Endothelial cell of umbilical vein (primary cell): ENCODE results near the gene PTPRH. TPM values are rescaled to one million over a fixed set of nuclear protein-coding genes. Genes with fewer than 3 reads are reported as not detected.

ENCODE experiments used
- BruUV-seq: library from RNA; stranded (reverse); fragments of 400-500 nt; replicated peaks from 2 replicates; lab custom pipeline; 2021; lab: Mats Ljungman, UMichigan
- CTCF ChIA-PET: fragments of 300-600, 350-600 bp; sonication (Branson Sonifier 250); formaldehyde crosslinking; loops from one replicate; lab custom pipeline; 2021; ENCODE audit warnings: antibody characterized with exemption, inconsistent platforms; lab: Charles Lee
- POLR2A ChIA-PET: fragments of 300-600, 350-600 bp; sonication (Branson Sonifier 250); formaldehyde crosslinking; loops from one replicate; lab custom pipeline; 2021; ENCODE audit warnings: antibody characterized with exemption, inconsistent platforms; lab: Charles Lee
- DNase-seq: peaks from one replicate; pipeline ENCODE4 v3.0.0-alpha.2; 2011; ENCODE audit warnings: low read depth, low spot score
- FAIRE-seq: peaks from 2 replicates; lab custom pipeline; 2011; peaks lifted over from hg19 to GRCh38; lab: Jason Lieb, UNC
- H2AFZ ChIP-seq: 2 replicates; pipeline ENCODE4 v1.6.0; 2012; ENCODE audit warnings: low read depth, low read length, control low read depth, inconsistent platforms
- H3K27ac ChIP-seq: 2 replicates; pipeline ENCODE4 v1.5.1; 2011; ENCODE audit warnings: low read depth, mild to moderate bottlenecking, control low read depth, low read length, moderate library complexity; ENCODE audit not compliant: insufficient read depth
- H3K27me3 ChIP-seq, 2 experiments: 2 replicates each; pipeline versions ENCODE4 v1.6.0 to v1.6.1; 2011; ENCODE audit warnings: low read length in 2 of 2, mixed read lengths in 1 of 2; ENCODE audit not compliant: control insufficient read depth in 2 of 2, insufficient read depth in 2 of 2
- H3K36me3 ChIP-seq, 2 experiments: 2 replicates in 1 of 2; 3 replicates in 1 of 2; pipeline ENCODE4 v1.5.1; 2011; ENCODE audit warnings: low read length in 2 of 2, mild to moderate bottlenecking in 1 of 2, moderate library complexity in 1 of 2; ENCODE audit not compliant: control insufficient read depth in 2 of 2, insufficient read depth in 2 of 2; ENCODE audit errors: extremely low read depth in 1 of 2
- H3K4me1 ChIP-seq: 3 replicates; pipeline ENCODE4 v1.5.1; 2011; ENCODE audit warnings: mild to moderate bottlenecking, low read length; ENCODE audit not compliant: control insufficient read depth, insufficient read depth; ENCODE audit errors: extremely low read depth
- H3K4me2 ChIP-seq: 2 replicates; pipeline ENCODE4 v1.6.1; 2011; ENCODE audit warnings: low read length, control low read depth, mixed read lengths; ENCODE audit not compliant: insufficient read depth
- H3K4me3 ChIP-seq, 3 experiments: fragments of 200-600 bp in 1 of 3; sonication (generic), shearing (Covaris generic) in 1 of 3; replicated peaks in 1 of 3; 2 replicates each; pipeline ENCODE4 v1.5.1; 2011 to 2016; ENCODE audit warnings: control low read depth in 3 of 3, low read length in 3 of 3, mild to moderate bottlenecking in 2 of 3, inconsistent platforms in 1 of 3, low read depth in 1 of 3, moderate library complexity in 1 of 3; ENCODE audit not compliant: insufficient read depth in 1 of 3
- H3K79me2 ChIP-seq: 2 replicates; pipeline ENCODE4 v1.6.0; 2012; ENCODE audit warnings: low read length, inconsistent platforms; ENCODE audit not compliant: control insufficient read depth, insufficient read depth
- H3K9ac ChIP-seq: replicated peaks from 2 replicates; pipeline ENCODE3; 2011; ENCODE audit warnings: low read length, control low read depth; ENCODE audit not compliant: insufficient read depth; ENCODE audit errors: extremely low read depth
- H3K9me1 ChIP-seq: replicated peaks from 3 replicates; pipeline ENCODE4 v1.6.0; 2011; ENCODE audit warnings: mild to moderate bottlenecking, low read length; ENCODE audit not compliant: control insufficient read depth, insufficient read depth; ENCODE audit errors: extremely low read depth
- H3K9me3 ChIP-seq: replicated peaks from 2 replicates; pipeline ENCODE4 v1.5.1; 2012; ENCODE audit warnings: low read length, inconsistent platforms; ENCODE audit not compliant: control insufficient read depth, insufficient read depth
- H4K20me1 ChIP-seq: replicated peaks from 2 replicates; pipeline ENCODE3; 2011; ENCODE audit warnings: mild to moderate bottlenecking, low read length; ENCODE audit not compliant: control insufficient read depth, insufficient read depth; ENCODE audit errors: extremely low read depth
- CTCF ChIP-seq, 2 donors: IDR thresholded peaks; 1 replicate in 1 of 2; 2 replicates in 1 of 2; pipeline ENCODE4 v1.5.1; 2011; ENCODE audit warnings: low read length in 2 of 2, mild to moderate bottlenecking in 2 of 2, moderate library complexity in 2 of 2, control low read depth in 1 of 2, inconsistent platforms in 1 of 2, low read depth in 1 of 2; ENCODE audit not compliant: insufficient read depth in 1 of 2; ENCODE audit errors: extremely low read depth in 1 of 2
- EZH2 ChIP-seq: IDR thresholded peaks from 2 replicates; pipeline ENCODE4 v1.6.1; 2012; ENCODE audit warnings: borderline replicate concordance, low read depth, mild to moderate bottlenecking, moderate library complexity, low read length, inconsistent platforms; ENCODE audit not compliant: severe bottlenecking
- FOS ChIP-seq: IDR thresholded peaks from 2 replicates; pipeline ENCODE4 v1.6.1; 2011; ENCODE audit warnings: mild to moderate bottlenecking, low read length, moderate library complexity, borderline replicate concordance; ENCODE audit not compliant: insufficient read depth
- GATA2 ChIP-seq: IDR thresholded peaks from 2 replicates; pipeline ENCODE4 v1.7.0; 2011; ENCODE audit warnings: low read depth, mild to moderate bottlenecking, moderate library complexity, mixed read lengths, low read length; ENCODE audit not compliant: insufficient read length, insufficient read depth
- MAX ChIP-seq: IDR thresholded peaks from 2 replicates; pipeline ENCODE4 v1.6.1; 2011; ENCODE audit not compliant: insufficient read depth, insufficient read length
- MYC ChIP-seq: IDR thresholded peaks from one replicate; pipeline ENCODE4 v1.6.1; 2011; ENCODE audit warnings: mild to moderate bottlenecking, low read depth, low read length
- POLR2AphosphoS5 ChIP-seq: IDR thresholded peaks from 2 replicates; pipeline ENCODE4 v1.6.1; 2012; ENCODE audit warnings: low read depth, mild to moderate bottlenecking, control low read depth, low read length, moderate library complexity; ENCODE audit not compliant: insufficient read depth
- dilution Hi-C: fragments of 300-500 bp; cut with MboI; formaldehyde crosslinking; loops from one replicate; pipeline ENCODE4 v1.15.0; 2019; ENCODE audit warnings: low sequenced_read_pairs; ENCODE audit not compliant: extremely low pct_ligation_motif_present
- intact Hi-C: fragments of 100-400 bp; cut with micrococcal nuclease; formaldehyde crosslinking; loops from one replicate; pipeline ENCODE4 v1.10.0; 2022
- polyA plus RNA-seq, 4 experiments: library from polyadenylated mRNA; depleted of rRNA in 3 of 4; stranded (reverse) in 3 of 4; unstranded in 1 of 4; fragments of >200 nt; gene quantifications; 2 replicates each; pipeline versions ENCODE4 v1.2.1 to v1.2.3, GENCODE V29; 2011 to 2012; ENCODE audit warnings: missing spikeins in 1 of 4
- total RNA-seq: library from RNA; stranded (reverse); gene quantifications from 2 replicates; pipeline ENCODE4 v1.2.3, GENCODE V29; 2021

The PTPRH gene
- total and polyA plus RNA-seq, 2 donors (not counting 3 experiments of a cell fraction or from before 2014, with no cell fraction given), result 0.14 to 1.00 TPM

- TF ChIP-seq MAX (no peak), GATA2 (no peak), EZH2 (no peak), MYC (no peak), POLR2AphosphoS5 (no peak), FOS (no peak), CTCF (IDR thresholded peaks at IDR 0.05; ENCODE audit: extremely low read depth in 1 of 2, insufficient read depth in 1 of 2, low read depth in 1 of 2, low read length in 2 of 2) (no peak)
- no peaks in the 10 kb centered on the region for H3K9me1 ChIP-seq
- BruUV-seq, result no TSS peak
- H3K4me2 ChIP-seq, result no peak overlapping the region
- H3K27me3 ChIP-seq, result no peaks in the 10 kb centered on the region
- no peak overlapping the region for H3K4me3 ChIP-seq
- FAIRE-seq (no peak), DNase-seq (no peak)
- no peaks in the 10 kb centered on the region for H3K4me1 ChIP-seq
- H3K27ac ChIP-seq, result no peak overlapping the region
- H4K20me1 ChIP-seq, result no peaks in the 10 kb centered on the region
- H3K9ac ChIP-seq, result no peak overlapping the region
- dilution Hi-C loops (no loop called here), intact Hi-C loops (no loop called here)
- CTCF ChIA-PET, result no interaction called here
- POLR2A ChIA-PET, result no interaction called here
- H3K36me3 ChIP-seq, result peaks cover 0 to 40% of the 10 kb centered on the region in 2 experiments
- no peaks in the 10 kb centered on the region for H3K9me3 ChIP-seq
- H2AFZ ChIP-seq, result no peak overlapping the region
- H3K79me2 ChIP-seq, result no peaks in the 10 kb centered on the region
Measured at GRCh38 chr19:55227241-55228014, 18.1 kb upstream of the PTPRH start.
